Measurements from ENCODE around the gene PLCH1.

The PLCH1 gene

GRCh38 chr3:155502630-155503029 is 242.2 kb downstream of the PLCH1 start:
- TF ChIP-seq CTCF (IDR thresholded peaks at IDR 0.05; ENCODE audit: borderline replicate concordance, insufficient read depth, low read depth, low read length): no peak
- H3K4me3 ChIP-seq (ENCODE audit: low read depth, low read length): no peak overlapping the region

- no peak overlapping the region for H3K4me3 ChIP-seq (ENCODE audit: low read depth, low read length)
- TF ChIP-seq CTCF (IDR thresholded peaks at IDR 0.05; ENCODE audit: borderline replicate concordance, insufficient read depth, low read depth, low read length): no peak
These were observed 244.6 kb downstream of the PLCH1 start for GRCh38 chr3:155500194-155500818.

GRCh38 chr3:155497930-155498647 is 246.8 kb downstream of the PLCH1 start:
- H3K4me3 ChIP-seq (ENCODE audit: low read depth, low read length): no peak overlapping the region
- no peak for TF ChIP-seq CTCF (IDR thresholded peaks at IDR 0.05; ENCODE audit: borderline replicate concordance, insufficient read depth, low read depth, low read length)

DNA sequence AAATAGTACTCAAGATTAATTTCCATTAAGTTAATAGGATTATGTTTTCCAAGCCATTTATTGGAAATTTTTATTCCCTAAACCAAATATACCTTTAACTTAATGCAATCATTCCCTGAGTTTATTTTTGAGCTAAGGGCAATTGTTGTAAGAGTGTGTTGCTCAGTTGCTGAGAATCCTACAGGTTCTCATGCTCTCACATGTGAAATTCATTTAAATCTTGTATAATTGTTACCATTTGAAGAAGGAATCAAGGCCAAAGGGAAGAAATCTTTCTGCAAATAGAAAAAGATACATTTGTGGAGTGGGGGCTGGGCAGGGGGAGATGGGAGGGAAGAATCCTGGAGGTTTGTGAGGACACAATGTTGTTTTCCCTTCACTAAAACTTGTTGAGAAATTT is 248.7 kb downstream of the PLCH1 start:
- no peak for TF ChIP-seq CTCF (IDR thresholded peaks at IDR 0.05; ENCODE audit: borderline replicate concordance, insufficient read depth, low read depth, low read length)
- no peak overlapping the region for H3K4me3 ChIP-seq (ENCODE audit: low read depth, low read length)

DNA sequence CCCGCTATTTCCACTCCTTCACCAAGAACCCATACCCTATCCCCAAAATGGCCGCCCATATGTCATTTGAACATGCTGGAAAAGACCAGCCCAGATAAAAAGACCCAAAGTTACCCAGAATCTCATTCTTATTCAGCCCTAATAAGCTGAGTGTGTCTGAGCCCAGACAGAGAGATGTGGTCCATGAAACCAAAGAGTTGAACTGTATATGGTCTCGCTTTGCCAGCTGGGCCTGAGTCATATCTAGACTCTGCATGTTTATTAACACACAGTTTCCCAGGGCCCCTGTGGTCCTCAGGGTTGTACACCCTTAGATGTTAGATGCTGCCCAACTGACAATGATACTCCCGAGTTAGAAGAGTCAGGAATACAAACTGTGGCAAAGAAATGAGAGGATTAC is 249.5 kb downstream of the PLCH1 start:
- no peak for TF ChIP-seq CTCF (IDR thresholded peaks at IDR 0.05; ENCODE audit: borderline replicate concordance, insufficient read depth, low read depth, low read length)

GRCh38 chr3:155494332-155494731 is 250.5 kb downstream of the PLCH1 start:
- H3K4me3 ChIP-seq (ENCODE audit: low read depth, low read length): no peak overlapping the region
- no peak for TF ChIP-seq CTCF (IDR thresholded peaks at IDR 0.05; ENCODE audit: borderline replicate concordance, insufficient read depth, low read depth, low read length)

More for the DNA sequence above, 249.5 kb downstream of the PLCH1 start:
- no peak overlapping the region for H3K4me3 ChIP-seq (ENCODE audit: low read depth, low read length)

GRCh38 chr3:155492841-155493240 is 252.0 kb downstream of the PLCH1 start:
- no peak for TF ChIP-seq CTCF (IDR thresholded peaks at IDR 0.05; ENCODE audit: borderline replicate concordance, insufficient read depth, low read depth, low read length)
- no peak overlapping the region for H3K4me3 ChIP-seq (ENCODE audit: low read depth, low read length)

All from GM12875 (cell line).